RPMI8226 (cell line): ENCODE measurements around the gene FPR1.
A peak's percentile ranks its signal among the peaks of the same experiment; 100 is the strongest.
"Not testable (repeated sequence)": the region's sequence is repeated elsewhere in the genome, so short reads cannot be mapped to it uniquely, and the experiment has no call there.

Experiments used
- DNase-seq: peaks from one replicate; pipeline ENCODE4 v3.0.0-alpha.2; 2015

FPR1 gene

GRCh38 chr19:51777570-51778462 is 26.1 kb upstream of the FPR1 start:
- peak; percentile 73 for DNase-seq

GRCh38 chr19:51776561-51776960 is 24.9 kb upstream of the FPR1 start:
- DNase-seq = not testable (repeated sequence)

GRCh38 chr19:51772977-51773376 is 21.3 kb upstream of the FPR1 start:
- no peak for DNase-seq

- no peak for DNase-seq
These were observed 19.9 kb upstream of the FPR1 start for GRCh38 chr19:51771376-51772130.

- DNase-seq = no peak
These were observed 14.8 kb upstream of the FPR1 start for GRCh38 chr19:51766461-51766860.

GRCh38 chr19:51765086-51765485 is 13.4 kb upstream of the FPR1 start:
- DNase-seq = no peak

GRCh38 chr19:51761696-51762095 is 10.0 kb upstream of the FPR1 start:
- DNase-seq = no peak

- no peak for DNase-seq
These were observed 9.1 kb upstream of the FPR1 start, which contains the start of gene FPR2 for GRCh38 chr19:51760697-51761356. TSS of gene FPR2 (plus strand) at chr19:51761180. CDS start at chr19:51768659, 7,479 bp downstream.

- DNase-seq = no peak
These were observed 3.9 kb upstream of the FPR1 start for GRCh38 chr19:51755571-51755970.

GRCh38 chr19:51754770-51755169 is 3.1 kb upstream of the FPR1 start:
- no peak for DNase-seq

- DNase-seq = no peak
These were observed 2.4 kb upstream of the FPR1 start for GRCh38 chr19:51754109-51754508.

- no peak for DNase-seq
These were observed 1.1 kb downstream of the FPR1 start for GRCh38 chr19:51750400-51751094.

- no peak for DNase-seq
These were observed 1.7 kb downstream of the FPR1 start for GRCh38 chr19:51749979-51750378.

GRCh38 chr19:51746731-51747130 is 4.9 kb downstream of the FPR1 start:
- no peak for DNase-seq

- DNase-seq = no peak
These were observed 8.3 kb downstream of the FPR1 start for GRCh38 chr19:51743405-51743804.

- no peak for DNase-seq
These were observed 8.9 kb downstream of the FPR1 start for GRCh38 chr19:51742789-51743188.

- DNase-seq = no peak
These were observed 11.3 kb downstream of the FPR1 start for GRCh38 chr19:51740356-51740755.

GRCh38 chr19:51739466-51740213 is 12.0 kb downstream of the FPR1 start:
- no peak for DNase-seq

- DNase-seq = not testable (repeated sequence)
These were observed 13.2 kb downstream of the FPR1 start for GRCh38 chr19:51738523-51738922.

- no peak for DNase-seq
These were observed 13.8 kb downstream of the FPR1 start for GRCh38 chr19:51737924-51738323.

GRCh38 chr19:51737389-51737788 is 14.3 kb downstream of the FPR1 start:
- DNase-seq = no peak
